NCI-H1694 (cell line): ENCODE measurements around the gene PCDHB7.
"Not testable (repeated sequence)": the region's sequence is repeated elsewhere in the genome, so short reads cannot be mapped to it uniquely, and the experiment has no call there.

Experiments used
- DNase-seq: peaks from one replicate; lab custom pipeline; 2025; lab: John Stamatoyannopoulos, UW

Gene PCDHB7

GRCh38 chr5:141172381-141173204, at the start of gene PCDHB7:
Gene PCDHB7 (plus strand): TSS chr5:141172644. CDS start chr5:141172836, 192 bp downstream.
- no peak for DNase-seq

- not testable (repeated sequence) for DNase-seq
Observed at GRCh38 chr5:141123396-141124135, 48.9 kb upstream of the PCDHB7 start.

GRCh38 chr5:141127305-141127704, 45.1 kb upstream of the PCDHB7 start:
- DNase-seq: no peak

GRCh38 chr5:141135030-141135717, 37.3 kb upstream of the PCDHB7 start, which contains the start of gene PCDHB5:
Gene PCDHB5 (plus strand): TSS chr5:141135206. CDS start chr5:141135435, 229 bp downstream.
- DNase-seq: peak; percentile 71

GRCh38 chr5:141135718-141136266, 36.7 kb upstream of the PCDHB7 start:
- DNase-seq: no peak

GRCh38 chr5:141137346-141137745, 35.1 kb upstream of the PCDHB7 start:
- not testable (repeated sequence) for DNase-seq

GRCh38 chr5:141149812-141150211, 22.6 kb upstream of the PCDHB7 start, which contains the start of gene PCDHB6:
Gene PCDHB6 (plus strand): TSS chr5:141150057. CDS start chr5:141150258, 201 bp downstream.
- DNase-seq: no peak

GRCh38 chr5:141150224-141150992, 22.0 kb upstream of the PCDHB7 start:
- no peak for DNase-seq

- no peak for DNase-seq
Observed at GRCh38 chr5:141150993-141151325, 21.5 kb upstream of the PCDHB7 start.

- DNase-seq: not testable (repeated sequence)
Observed at GRCh38 chr5:141151632-141152031, 20.8 kb upstream of the PCDHB7 start.

GRCh38 chr5:141152096-141152495, 20.3 kb upstream of the PCDHB7 start:
- DNase-seq: not testable (repeated sequence)

GRCh38 chr5:141155540-141156374, 16.7 kb upstream of the PCDHB7 start:
- DNase-seq: no peak

GRCh38 chr5:141157356-141157755, 15.1 kb upstream of the PCDHB7 start:
- DNase-seq: not testable (repeated sequence)

- not testable (repeated sequence) for DNase-seq
Observed at GRCh38 chr5:141157901-141158300, 14.5 kb upstream of the PCDHB7 start.

GRCh38 chr5:141174291-141175104, 2.1 kb downstream of the PCDHB7 start:
- DNase-seq: not testable (repeated sequence)

- no peak for DNase-seq
Observed at GRCh38 chr5:141175933-141176332, 3.5 kb downstream of the PCDHB7 start.

- DNase-seq: not testable (repeated sequence)
Observed at GRCh38 chr5:141177577-141178191, 5.2 kb downstream of the PCDHB7 start, which contains the start of gene PCDHB8. Gene PCDHB8 (plus strand): TSS chr5:141177790. CDS start chr5:141178035, 245 bp downstream.

GRCh38 chr5:141179371-141179770, 6.9 kb downstream of the PCDHB7 start:
- not testable (repeated sequence) for DNase-seq

GRCh38 chr5:141179876-141180275, 7.4 kb downstream of the PCDHB7 start:
- DNase-seq: not testable (repeated sequence)
